GM12878 (cell line): ENCODE results near the gene TPRN. TPM values are rescaled to one million over a fixed set of nuclear protein-coding genes. Genes with fewer than 3 reads are reported as not detected.
A peak's percentile ranks its signal among the peaks of the same experiment; 100 is the strongest.

Experiments used
- ATAC-seq: fragments of 200-7000 bp; cut with Tn5 transposase; 3 replicates; pipeline ENCODE4 v1.9.1; 2020; ENCODE audit warnings: mild to moderate bottlenecking, moderate library complexity
- BruUV-seq: library from RNA; stranded (reverse); fragments of 400-500 nt; replicated peaks from 2 replicates; lab custom pipeline; 2021; lab: Mats Ljungman, UMichigan
- CTCF ChIA-PET: fragments of 300-600 bp; sonication (Branson Sonifier 250); formaldehyde crosslinking; extraction: SDS; loops from one replicate; lab custom pipeline; 2021; ENCODE audit warnings: inconsistent platforms; lab: Yijun Ruan, JAX
- POLR2A ChIA-PET: fragments of 350-600 bp; formaldehyde crosslinking; extraction: SDS; loops from one replicate; lab custom pipeline; 2021; ENCODE audit warnings: inconsistent platforms; lab: Charles Lee
- RAD21 ChIA-PET: fragments of 300-600 bp; sonication (Branson Sonifier 250); formaldehyde crosslinking; loops from one replicate; lab custom pipeline; 2023; ENCODE audit warnings: antibody characterized with exemption; ENCODE audit not compliant: unreplicated experiment; lab: Charles Lee
- SMC1A ChIA-PET: fragments of 300-600 bp; sonication (Branson Sonifier 250); formaldehyde crosslinking; loops from one replicate; lab custom pipeline; 2023; ENCODE audit not compliant: unreplicated experiment, uncharacterized antibody; lab: Charles Lee
- DNase-seq: peaks from one replicate; pipeline ENCODE4 v3.0.0-alpha.2; 2011; ENCODE audit warnings: low read depth, low spot score
- FAIRE-seq: peaks from 3 replicates; lab custom pipeline; 2011; peaks lifted over from hg19 to GRCh38; lab: Jason Lieb, UNC
- H2AFZ ChIP-seq: 2 replicates; pipeline ENCODE4 v1.6.0; 2011; ENCODE audit warnings: low read depth, low read length, control low read depth; ENCODE audit not compliant: control insufficient read depth
- H3K27ac ChIP-seq: 2 replicates; pipeline ENCODE4 v1.5.1; 2011; ENCODE audit warnings: control low read depth; ENCODE audit not compliant: control insufficient read depth, insufficient read depth
- H3K27me3 ChIP-seq, 2 experiments: replicated peaks in 1 of 2; 2 replicates each; pipeline versions ENCODE4 v1.6.0 to v1.6.1; 2011; ENCODE audit warnings: low read length in 1 of 2; ENCODE audit not compliant: control insufficient read depth in 2 of 2, insufficient read depth in 2 of 2
- H3K36me3 ChIP-seq, 2 experiments: 2 replicates each; pipeline ENCODE4 v1.5.1; 2011; ENCODE audit warnings: low read length in 1 of 2; ENCODE audit not compliant: control insufficient read depth in 2 of 2, insufficient read depth in 2 of 2
- H3K4me1 ChIP-seq: 2 replicates; pipeline ENCODE4 v1.6.1; 2011; ENCODE audit warnings: mild to moderate bottlenecking, low read length, moderate library complexity, mixed read lengths; ENCODE audit not compliant: control insufficient read depth, insufficient read depth
- H3K4me2 ChIP-seq: 2 replicates; pipeline ENCODE4 v1.6.0; 2011; ENCODE audit warnings: control low read depth; ENCODE audit not compliant: control insufficient read depth, insufficient read depth
- H3K4me3 ChIP-seq: fragments of 200-600 bp; sonication (generic); 2 replicates; pipeline ENCODE4 v1.5.1; 2016
- H3K79me2 ChIP-seq: 2 replicates; pipeline ENCODE4 v1.6.0; 2011; ENCODE audit warnings: low read length; ENCODE audit not compliant: control insufficient read depth, insufficient read depth
- H3K9ac ChIP-seq: 2 replicates; pipeline ENCODE4 v1.8.0; 2011; ENCODE audit warnings: low read length, control low read depth, mixed read lengths; ENCODE audit not compliant: control insufficient read depth, insufficient read depth
- H3K9me3 ChIP-seq: replicated peaks from 3 replicates; pipeline ENCODE4 v1.5.1; 2011; ENCODE audit warnings: mild to moderate bottlenecking, low read length; ENCODE audit not compliant: control insufficient read depth, insufficient read depth
- H4K20me1 ChIP-seq: 2 replicates; pipeline ENCODE4 v1.6.0; 2011; ENCODE audit not compliant: control insufficient read depth, insufficient read depth
- CTCF ChIP-seq, 3 experiments: IDR thresholded peaks in 2 of 3; conservative IDR thresholded peaks in 1 of 3; 2 replicates each; pipeline ENCODE4 v1.5.1; 2011; ENCODE audit warnings: low read depth in 3 of 3, low read length in 3 of 3, mild to moderate bottlenecking in 3 of 3, control low read depth in 2 of 3, moderate library complexity in 2 of 3, inconsistent platforms in 1 of 3, mixed read lengths in 1 of 3; ENCODE audit not compliant: control insufficient read depth in 2 of 3, insufficient read depth in 1 of 3; ENCODE audit errors: extremely low read depth in 1 of 3
- RAD21 ChIP-seq: IDR thresholded peaks from 2 replicates; pipeline ENCODE4 v1.6.1; 2011; ENCODE audit warnings: mild to moderate bottlenecking, low read depth, low read length, moderate library complexity; ENCODE audit not compliant: insufficient read depth
- RFX5 ChIP-seq: IDR thresholded peaks from 2 replicates; pipeline ENCODE4 v1.6.1; 2011; ENCODE audit warnings: low read depth, low read length, improper control_type of control experiment
- ZZZ3 ChIP-seq: IDR thresholded peaks from 2 replicates; pipeline ENCODE4 v1.6.1; 2011; ENCODE audit warnings: low read depth; ENCODE audit not compliant: control insufficient read depth, insufficient read length
- WGBS: methylation state at CpG from one replicate; pipeline ENCODE4 v1.1.6; 2016; ENCODE audit warnings: low lambda C conversion rate; ENCODE audit not compliant: insufficient replicate concordance, insufficient coverage; ENCODE audit errors: missing lambda C conversion rate; 5-methylcytosine and 5-hydroxymethylcytosine counted together
- in situ Hi-C: fragments of 300-500 bp; cut with MboI; formaldehyde crosslinking; loops from 9 replicates; pipeline ENCODE4 v1.14.3; 2018; ENCODE audit warnings: mixed read lengths
- intact Hi-C: fragments of 100-400 bp; cut with micrococcal nuclease; formaldehyde crosslinking; loops from one replicate; pipeline ENCODE4 v1.14.2; 2022; ENCODE audit not compliant: unreplicated experiment
- polyA plus RNA-seq, 11 experiments: library from polyadenylated mRNA; depleted of rRNA in 4 of 11; unstranded in 6 of 11; stranded (reverse) in 5 of 11; fragments of >200 nt; fragmentation: Nextera tagmentation in 4 of 11; fragmentation: Illumina TruSeq in 1 of 11; extraction: Ambion mirVana in 4 of 11; extraction: Trizol in 1 of 11; gene quantifications; 1 replicate in 1 of 11; 2 replicates in 10 of 11; pipeline versions ENCODE4 v1.2.1 to v1.2.3, GENCODE V29; 2011 to 2016; ENCODE audit warnings: inconsistent platforms in 2 of 11, missing spikeins in 2 of 11, low read depth in 1 of 11
- total RNA-seq, 4 experiments: library from RNA; depleted of rRNA in 3 of 4; stranded (reverse); fragments of >200 nt in 3 of 4; fragmentation: Illumina TruSeq in 1 of 4; extraction: Trizol in 1 of 4; gene quantifications; 2 replicates each; pipeline versions ENCODE4 v1.2.1 to v1.2.3, GENCODE V29; 2013 to 2021

TPRN gene
- total and polyA plus RNA-seq, 10 of the 15 experiments (the other 5 are each of a cell fraction or from before 2014, with no cell fraction given): 0.18 to 19.5 (median 3.1) TPM

- Histone ChIP-seq H3K9ac (no peak overlapping the region), H3K4me3 (no peak overlapping the region), H3K79me2 (no peaks in the 10 kb centered on the region), H3K9me3 (no peaks in the 10 kb centered on the region; the same call in 2 of the 3 replicates), H4K20me1 (no peaks in the 10 kb centered on the region), H3K36me3 (no peaks in the 10 kb centered on the region), H3K4me1 (peaks cover 23% of the 10 kb centered on the region), H3K27ac (no peak overlapping the region), H3K27me3 (peaks cover 0 to 2% of the 10 kb centered on the region in 2 experiments; a peak in 1 of 4 replicates), H3K4me2 (no peak overlapping the region), H2AFZ (no peak overlapping the region)
- ChIA-PET POLR2A (interaction anchor here (1.8 kb wide), 1 partner anchor 12 kb away, joined by 5 read pairs; no protein-coding TSS in a partner anchor), RAD21 (interaction anchor here (0.8 kb wide), 1 partner anchor 13 kb away, joined by 3 read pairs; no protein-coding TSS in a partner anchor), CTCF (no interaction called here), SMC1A (no interaction called here)
- ATAC-seq (no peak), FAIRE-seq (no peak), DNase-seq (no peak)
- in situ Hi-C loops: no loop called here
- intact Hi-C loops: no loop called here
- 79% methylated on average over 61 of the region's 74 CpGs for WGBS
- no TSS peak for BruUV-seq
- no peak for TF ChIP-seq RFX5
- 0 out of 2 replicates have a peak, but pooled peaks have one; percentile 3 for TF ChIP-seq RAD21
- peak in 1 of 3 experiments; percentile 19; a peak in 1 of 6 replicates for TF ChIP-seq CTCF (IDR thresholded peaks at IDR 0.05 in 2 of 3, conservative IDR thresholded peaks at IDR 0.05 in 1 of 3; ENCODE audit: control insufficient read depth in 2 of 3, extremely low read depth in 1 of 3, insufficient read depth in 1 of 3, low read depth in 3 of 3, low read length in 3 of 3)
- TF ChIP-seq ZZZ3: no peak
Measured at GRCh38 chr9:137162505-137163364, 37.8 kb downstream of the TPRN start.
